HepG2 (cell line): ENCODE measurements around the gene CYSLTR1.

ENCODE experiments used
- ATF7-NPFF ChIP-seq: sonication (generic); formaldehyde crosslinking; IDR thresholded peaks from 2 replicates; pipeline ENCODE4 v1.8.1; 2023; ENCODE audit warnings: mild to moderate bottlenecking, low read depth, missing genetic modification reagents, moderate library complexity
- GTF2F1 ChIP-seq: fragments of 150-350 bp; IDR thresholded peaks from 2 replicates; pipeline ENCODE4 v1.6.1; 2014; ENCODE audit warnings: low read length
- KLF13 ChIP-seq: sonication (generic); formaldehyde crosslinking; IDR thresholded peaks from 2 replicates; pipeline ENCODE4 v1.4.0; 2020; ENCODE audit warnings: mild to moderate bottlenecking, missing genetic modification reagents
- NFE2L2 ChIP-seq: fragments of 150-350 bp; IDR thresholded peaks from 2 replicates; pipeline ENCODE4 v1.6.1; 2014; ENCODE audit warnings: low read length
- POLR2A ChIP-seq, 2 experiments: IDR thresholded peaks; 2 replicates each; pipeline ENCODE4 v1.6.1; 2011; ENCODE audit warnings: low read depth in 2 of 2, low read length in 2 of 2, mild to moderate bottlenecking in 1 of 2, moderate library complexity in 1 of 2; ENCODE audit not compliant: insufficient read depth in 1 of 2
- ZNF263 ChIP-seq: sonication (generic); formaldehyde crosslinking; IDR thresholded peaks from 2 replicates; pipeline ENCODE4 v1.4.0; 2020; ENCODE audit warnings: missing genetic modification reagents
- ZNF3 ChIP-seq: IDR thresholded peaks from 2 replicates; pipeline ENCODE4 v1.7.0; 2017; ENCODE audit warnings: inconsistent platforms
- ZNF367 ChIP-seq: sonication (generic); formaldehyde crosslinking; IDR thresholded peaks from 2 replicates; pipeline ENCODE4 v1.4.0; 2020; ENCODE audit warnings: missing genetic modification reagents, borderline replicate concordance
- ZNF782 ChIP-seq: sonication (generic); formaldehyde crosslinking; IDR thresholded peaks from 2 replicates; pipeline ENCODE4 v1.4.0; 2020; ENCODE audit warnings: missing genetic modification reagents, mild to moderate bottlenecking, borderline replicate concordance
- TF ChIP-seq, protein P1 (sequence below): sonication (generic); formaldehyde crosslinking; IDR thresholded peaks from 2 replicates; pipeline ENCODE4 v1.5.0; 2020; ENCODE audit warnings: mild to moderate bottlenecking, missing genetic modification reagents, moderate library complexity

- TF ChIP-seq NFE2L2 (no peak), POLR2A (IDR thresholded peaks at IDR 0.05; ENCODE audit: insufficient read depth in 1 of 2, low read depth in 2 of 2, low read length in 2 of 2) (no peak), ZNF782 (CRISPR knock-in tag) (no peak), ZNF3 (no peak), ZNF263 (CRISPR knock-in tag) (no peak), GTF2F1 (no peak), ATF7-NPFF (no peak), KLF13 (no peak), ZNF367 (no peak)
- TF ChIP-seq, protein P1, sequence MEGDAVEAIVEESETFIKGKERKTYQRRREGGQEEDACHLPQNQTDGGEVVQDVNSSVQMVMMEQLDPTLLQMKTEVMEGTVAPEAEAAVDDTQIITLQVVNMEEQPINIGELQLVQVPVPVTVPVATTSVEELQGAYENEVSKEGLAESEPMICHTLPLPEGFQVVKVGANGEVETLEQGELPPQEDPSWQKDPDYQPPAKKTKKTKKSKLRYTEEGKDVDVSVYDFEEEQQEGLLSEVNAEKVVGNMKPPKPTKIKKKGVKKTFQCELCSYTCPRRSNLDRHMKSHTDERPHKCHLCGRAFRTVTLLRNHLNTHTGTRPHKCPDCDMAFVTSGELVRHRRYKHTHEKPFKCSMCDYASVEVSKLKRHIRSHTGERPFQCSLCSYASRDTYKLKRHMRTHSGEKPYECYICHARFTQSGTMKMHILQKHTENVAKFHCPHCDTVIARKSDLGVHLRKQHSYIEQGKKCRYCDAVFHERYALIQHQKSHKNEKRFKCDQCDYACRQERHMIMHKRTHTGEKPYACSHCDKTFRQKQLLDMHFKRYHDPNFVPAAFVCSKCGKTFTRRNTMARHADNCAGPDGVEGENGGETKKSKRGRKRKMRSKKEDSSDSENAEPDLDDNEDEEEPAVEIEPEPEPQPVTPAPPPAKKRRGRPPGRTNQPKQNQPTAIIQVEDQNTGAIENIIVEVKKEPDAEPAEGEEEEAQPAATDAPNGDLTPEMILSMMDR, result no peak
Measured at GRCh38 chrX:78327370-78328086, at the start of gene CYSLTR1.
